Body of pancreas (tissue), 4 donors: ENCODE data around the gene CRLF1. TPM values are rescaled to one million over a fixed set of nuclear protein-coding genes. Genes with fewer than 3 reads are reported as not detected.

Experiments
- ATAC-seq: fragments of 150-250 bp; one replicate; pipeline ENCODE4 v1.9.1; 2016
- DNase-seq, 4 donors: peaks; one replicate each; pipeline ENCODE4 v3.0.0-alpha.2; 2019
- H3K27ac ChIP-seq, 4 donors: fragments of 200-600 bp; sonication (generic); 1 replicate in 3 of 4; 2 replicates in 1 of 4; pipeline versions ENCODE4 v1.5.1 to v1.6.1; 2016 to 2019; ENCODE audit warnings: mild to moderate bottlenecking in 1 of 4, mixed read lengths in 1 of 4, moderate library complexity in 1 of 4
- H3K27me3 ChIP-seq, 2 donors: fragments of 200-600 bp; sonication (generic); one replicate each; pipeline ENCODE4 v1.6.0; 2016; ENCODE audit warnings: mild to moderate bottlenecking in 1 of 2
- H3K36me3 ChIP-seq, 2 donors: fragments of 200-600 bp; sonication (generic); replicated peaks in 1 of 2; 2 replicates each; pipeline ENCODE4 v1.5.1; 2016; ENCODE audit warnings: low read depth in 2 of 2; ENCODE audit not compliant: insufficient read depth in 1 of 2
- H3K4me1 ChIP-seq: fragments of 200-600 bp; sonication (generic); one replicate; pipeline ENCODE4 v1.6.0; 2016
- H3K4me3 ChIP-seq, 2 donors: fragments of 200-600 bp; sonication (generic); 1 replicate in 1 of 2; 2 replicates in 1 of 2; pipeline ENCODE4 v1.5.1; 2016 to 2019
- H3K9me3 ChIP-seq, 3 donors: fragments of 200-600 bp; sonication (generic); 1 replicate in 2 of 3; 2 replicates in 1 of 3; pipeline ENCODE4 v1.5.1; 2016
- CTCF ChIP-seq, 7 experiments: fragments of 450-650 bp in 4 of 7; fragments of 200-600 bp in 3 of 7; sonication (generic) in 3 of 7; IDR thresholded peaks; one replicate each; pipeline ENCODE4 v1.5.1; 2016 to 2019; ENCODE audit warnings: antibody characterized with exemption in 7 of 7
- POLR2A ChIP-seq, 3 donors: fragments of 450-650 bp; IDR thresholded peaks; one replicate each; pipeline ENCODE4 v1.6.1; 2016; ENCODE audit warnings: antibody characterized with exemption in 3 of 3, mild to moderate bottlenecking in 2 of 3
- WGBS, 2 donors: methylation state at CpG; one replicate each; pipeline ENCODE4 v1.1.5; 2017; 5-methylcytosine and 5-hydroxymethylcytosine counted together
- intact Hi-C: fragments of 100-400 bp; cut with DNase I; formaldehyde crosslinking; loops from one replicate; pipeline ENCODE4 v1.15.1; 2023
- total RNA-seq, 2 donors: library from RNA; depleted of rRNA; stranded (reverse); fragments of >200 nt; gene quantifications; one replicate each; pipeline ENCODE4 v1.1.0, GENCODE V29; 2016

The CRLF1 gene
- total RNA-seq, 2 donors from 2014 or later, result 23.3 to 40.2 TPM

- Histone ChIP-seq H3K36me3 (no peaks in the 10 kb centered on the region), H3K4me3 (peak within 1 kb of the TSS in 1 of 2 donors; percentile 7), H3K27ac (no peak within 1 kb of the TSS), H3K27me3 (peaks cover 0 to 42% of the 10 kb centered on the region in 2 donors), H3K4me1 (peaks cover 28% of the 10 kb centered on the region), H3K9me3 (no peaks in the 10 kb centered on the region)
- peak in 1 of 4 donors; percentile 42 for DNase-seq
- intact Hi-C loops, result no loop called here
- 1 to 14% methylated on average over 7 to 61 of the region's 70 CpGs for WGBS, 2 donors
- TF ChIP-seq CTCF (IDR thresholded peaks at IDR 0.05) (no peak), POLR2A (IDR thresholded peaks at IDR 0.05) (no peak)
- ATAC-seq, result peak; percentile 33
Observed at GRCh38 chr19:18612772-18613588, 6.4 kb upstream of the CRLF1 start, which contains the start of gene TMEM59L. Gene TMEM59L (plus strand): TSS chr19:18612870. CDS start chr19:18612959, 89 bp downstream.

GRCh38 chr19:18612051-18612771 is 5.6 kb upstream of the CRLF1 start:
- Histone ChIP-seq H3K27me3 (peaks cover 0 to 49% of the 10 kb centered on the region in 2 donors), H3K27ac (no peak overlapping the region), H3K36me3 (no peaks in the 10 kb centered on the region), H3K4me3 (peak overlapping the region in 1 of 2 donors; percentile 7), H3K9me3 (no peaks in the 10 kb centered on the region), H3K4me1 (peaks cover 35% of the 10 kb centered on the region)
- WGBS, 2 donors, result 1 to 3% methylated on average over 23 to 30 of the region's 30 CpGs
- ATAC-seq (peak; percentile 27), DNase-seq (no peak)
- no peak for TF ChIP-seq CTCF (IDR thresholded peaks at IDR 0.05)
- no peak for TF ChIP-seq POLR2A (IDR thresholded peaks at IDR 0.05)
- intact Hi-C loops, result no loop called here

- intact Hi-C loops, result no loop called here
- peaks cover 36% of the 10 kb centered on the region for H3K4me1 ChIP-seq
- WGBS, 2 donors, result 4 to 8% methylated on average over 16 to 54 of the region's 62 CpGs
- TF ChIP-seq CTCF (IDR thresholded peaks at IDR 0.05) (no peak), POLR2A (IDR thresholded peaks at IDR 0.05) (no peak)
- H3K4me3 ChIP-seq, result no peak overlapping the region
- no peaks in the 10 kb centered on the region for H3K9me3 ChIP-seq
- no peak for ATAC-seq
- no peak for DNase-seq
- peaks cover 0 to 50% of the 10 kb centered on the region in 2 donors for H3K27me3 ChIP-seq
- no peak overlapping the region for H3K27ac ChIP-seq
- H3K36me3 ChIP-seq, result no peaks in the 10 kb centered on the region
Observed at GRCh38 chr19:18611327-18612050, 4.9 kb upstream of the CRLF1 start.

DNA sequence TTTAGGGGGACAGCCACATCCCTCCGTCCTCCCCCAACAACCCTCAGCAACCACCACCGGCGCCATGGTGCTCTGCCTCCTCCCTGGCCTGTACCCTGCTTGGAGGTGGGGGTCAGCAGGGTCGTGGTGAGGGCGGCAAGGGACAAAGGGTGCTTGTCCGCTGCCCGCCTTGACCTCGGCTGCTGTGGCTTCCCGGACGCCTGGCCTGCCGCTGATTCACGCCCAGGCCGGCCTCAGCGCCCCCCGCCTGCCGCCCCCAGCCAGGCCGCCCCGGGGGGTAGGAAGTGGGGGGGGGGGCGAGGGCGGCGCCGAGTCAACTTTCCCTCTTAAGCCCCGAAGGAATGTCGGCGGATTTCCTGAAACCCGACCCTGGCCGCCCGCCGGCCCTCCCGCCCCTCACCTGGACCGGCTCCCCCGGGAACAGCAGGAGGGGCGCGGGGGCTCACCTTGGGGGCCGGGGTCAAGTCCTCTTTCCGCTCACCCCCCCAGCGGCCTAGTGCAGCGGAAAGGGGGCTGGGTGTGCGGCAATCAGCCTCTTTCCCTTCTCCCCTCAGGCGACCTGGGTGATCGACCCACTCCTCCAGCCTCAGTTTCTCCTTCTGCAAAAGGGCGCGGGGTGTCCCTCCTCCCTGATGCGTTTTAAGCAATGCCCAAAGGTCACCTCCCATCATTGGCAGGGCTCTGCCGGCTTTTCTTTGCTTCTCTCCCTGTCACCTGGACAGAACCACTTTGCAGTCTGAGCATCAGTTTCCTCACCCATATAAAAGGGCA is 4.1 kb upstream of the CRLF1 start:
- Histone ChIP-seq H3K4me1 (peaks cover 42% of the 10 kb centered on the region), H3K9me3 (no peaks in the 10 kb centered on the region), H3K4me3 (no peak overlapping the region), H3K27me3 (peaks cover 0 to 56% of the 10 kb centered on the region in 2 donors), H3K27ac (no peak overlapping the region), H3K36me3 (no peaks in the 10 kb centered on the region)
- intact Hi-C loops, result no loop called here
- TF ChIP-seq CTCF (IDR thresholded peaks at IDR 0.05), result no peak
- TF ChIP-seq POLR2A (IDR thresholded peaks at IDR 0.05), result no peak
- DNase-seq, result no peak
- WGBS, 2 donors, result 5 to 7% methylated on average over 8 to 43 of the region's 45 CpGs
- no peak for ATAC-seq
